GM19463 (cell line): ENCODE measurements around the gene TUBB2B.
A peak's percentile ranks its signal among the peaks of the same experiment; 100 is the strongest.
"Not testable (repeated sequence)": the region's sequence is repeated elsewhere in the genome, so short reads cannot be mapped to it uniquely, and the experiment has no call there.

Experiments
- ATAC-seq: cut with Tn5 transposase; IDR thresholded peaks from one replicate; pipeline ENCODE4 v1.9.1; 2021; ENCODE audit warnings: mild to moderate bottlenecking, moderate library complexity; ENCODE audit not compliant: unreplicated experiment

TUBB2B gene

GRCh38 chr6:3212261-3212660 is 15.2 kb downstream of the TUBB2B start:
- ATAC-seq, result no peak

GRCh38 chr6:3211681-3212080 is 15.8 kb downstream of the TUBB2B start:
- no peak for ATAC-seq

GRCh38 chr6:3210024-3210610 is 17.3 kb downstream of the TUBB2B start:
- ATAC-seq, result no peak

- peak; percentile 57 for ATAC-seq
These were observed 18.1 kb downstream of the TUBB2B start for GRCh38 chr6:3209114-3210023.

- ATAC-seq, result no peak
These were observed 18.7 kb downstream of the TUBB2B start for GRCh38 chr6:3208775-3209113.

- ATAC-seq, result no peak
These were observed 19.2 kb downstream of the TUBB2B start for GRCh38 chr6:3208098-3208774.

- no peak for ATAC-seq
These were observed 21.0 kb downstream of the TUBB2B start for GRCh38 chr6:3206339-3207015.

GRCh38 chr6:3205913-3206312 is 21.5 kb downstream of the TUBB2B start:
- no peak for ATAC-seq

GRCh38 chr6:3204921-3205320 is 22.5 kb downstream of the TUBB2B start:
- no peak for ATAC-seq

- no peak for ATAC-seq
These were observed 24.3 kb downstream of the TUBB2B start for GRCh38 chr6:3202999-3203696.

- no peak for ATAC-seq
These were observed 26.1 kb downstream of the TUBB2B start for GRCh38 chr6:3201388-3201787.

GRCh38 chr6:3200682-3201081 is 26.8 kb downstream of the TUBB2B start:
- ATAC-seq, result no peak

GRCh38 chr6:3199382-3199781 is 28.1 kb downstream of the TUBB2B start:
- ATAC-seq, result no peak

- ATAC-seq, result not testable (repeated sequence)
These were observed 29.7 kb downstream of the TUBB2B start for GRCh38 chr6:3197734-3198133.

- no peak for ATAC-seq
These were observed 30.7 kb downstream of the TUBB2B start for GRCh38 chr6:3196770-3197169.

- ATAC-seq, result no peak
These were observed 31.6 kb downstream of the TUBB2B start for GRCh38 chr6:3195695-3196497.

- ATAC-seq, result no peak
These were observed 32.1 kb downstream of the TUBB2B start for GRCh38 chr6:3195420-3195694.

- ATAC-seq, result no peak
These were observed 32.7 kb downstream of the TUBB2B start for GRCh38 chr6:3194535-3195419.
